NCI-H524 (cell line): ENCODE data around the gene GZMM.

Experiments
- DNase-seq, 2 experiments: peaks; one replicate each; lab custom pipeline; 2025; lab: John Stamatoyannopoulos, UW

The GZMM gene

GRCh38 chr19:512547-513365, 31.1 kb upstream of the GZMM start:
- no peak for DNase-seq

DNA sequence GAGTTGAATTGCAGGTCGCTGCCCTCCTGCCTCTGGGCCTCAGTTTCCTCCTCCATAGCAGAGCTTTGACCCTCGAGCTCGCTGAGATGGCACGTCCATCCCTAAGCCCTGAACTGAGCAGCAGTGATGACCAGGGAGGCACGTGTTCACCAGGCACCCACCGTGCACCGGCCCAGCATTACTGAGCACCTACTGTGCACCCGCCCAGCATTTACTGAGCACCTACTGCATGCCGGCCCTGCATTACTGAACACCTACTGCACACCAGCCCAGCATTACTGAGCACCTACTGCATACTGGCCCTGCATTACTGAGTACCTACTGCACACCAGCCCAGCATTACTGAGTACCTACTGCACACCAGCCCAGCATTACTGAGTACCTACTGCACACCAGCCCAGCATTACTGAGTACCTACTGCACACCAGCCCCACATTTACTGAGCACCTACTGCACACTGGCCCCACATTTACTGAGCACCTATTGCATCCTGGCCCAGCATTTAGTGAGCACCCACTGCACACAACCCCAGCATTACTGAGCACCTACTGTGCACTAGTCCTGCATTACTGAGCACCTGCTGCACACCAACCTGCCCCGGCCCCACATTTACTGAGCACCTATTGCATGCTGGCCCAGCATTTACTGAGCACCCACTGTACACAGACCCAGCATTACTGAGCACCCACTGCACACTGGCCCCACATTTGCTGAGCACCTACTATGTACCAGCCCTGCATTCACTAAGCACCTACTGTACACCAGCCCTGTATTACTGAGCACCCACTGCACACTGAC, 30.3 kb upstream of the GZMM start:
- DNase-seq: no peak

- DNase-seq: no peak
Measured at GRCh38 chr19:514166-514663, 29.6 kb upstream of the GZMM start.

- no peak for DNase-seq
Measured at GRCh38 chr19:517721-518597, 25.9 kb upstream of the GZMM start.

DNA sequence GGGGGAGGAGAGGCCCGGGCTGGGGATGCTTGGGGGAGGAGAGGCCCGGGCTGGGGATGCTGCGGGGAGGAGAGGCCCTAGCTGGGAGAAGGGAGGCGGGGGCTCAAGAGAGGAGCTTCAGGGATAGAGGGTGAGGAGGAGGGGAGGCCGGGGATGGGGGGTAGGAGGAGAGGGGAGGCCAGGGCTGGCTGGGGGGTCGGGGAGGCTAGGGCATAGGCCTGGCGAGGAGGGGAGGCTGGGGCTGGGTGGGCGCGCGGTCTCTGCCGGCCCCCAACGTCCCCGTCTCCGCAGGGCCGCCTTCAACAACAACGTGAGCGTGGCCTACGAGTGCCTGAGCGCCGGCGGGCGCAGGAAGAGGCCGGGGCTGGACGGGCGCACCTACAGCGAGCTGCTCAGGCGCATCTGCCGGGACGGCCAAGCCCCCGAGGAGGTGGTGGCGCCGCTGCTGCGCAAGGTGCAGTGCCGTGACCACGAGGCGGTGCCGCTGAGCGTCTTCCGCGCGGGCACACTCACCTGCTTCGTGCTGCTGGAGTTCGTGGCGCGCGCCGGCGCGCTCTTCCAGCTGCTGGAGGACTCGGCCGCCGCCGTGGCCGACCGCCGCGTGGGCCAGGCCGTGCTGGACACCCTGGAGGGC, 25.1 kb upstream of the GZMM start:
- DNase-seq: no peak

DNA sequence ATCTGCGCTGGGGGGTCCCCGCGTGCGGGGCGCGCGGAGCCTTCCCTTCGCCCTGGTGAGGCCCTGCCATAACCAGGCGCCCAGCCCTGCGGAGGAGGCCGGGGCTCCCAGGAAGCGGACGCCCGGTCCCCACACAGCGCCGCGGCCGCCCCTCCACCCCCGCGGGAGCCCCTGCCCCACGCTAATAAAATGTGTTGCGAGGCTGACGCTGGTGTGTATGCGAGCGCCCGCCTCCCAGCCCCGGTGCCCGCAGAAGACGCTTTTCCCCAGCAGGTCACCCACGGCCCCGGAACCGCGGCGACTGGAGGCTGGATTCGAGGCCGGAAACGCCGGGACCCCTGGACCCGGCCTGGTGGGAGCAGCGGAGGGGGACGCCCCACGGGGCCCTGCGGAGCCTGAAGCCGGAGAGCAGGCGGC, 24.4 kb upstream of the GZMM start:
- no peak for DNase-seq

DNA sequence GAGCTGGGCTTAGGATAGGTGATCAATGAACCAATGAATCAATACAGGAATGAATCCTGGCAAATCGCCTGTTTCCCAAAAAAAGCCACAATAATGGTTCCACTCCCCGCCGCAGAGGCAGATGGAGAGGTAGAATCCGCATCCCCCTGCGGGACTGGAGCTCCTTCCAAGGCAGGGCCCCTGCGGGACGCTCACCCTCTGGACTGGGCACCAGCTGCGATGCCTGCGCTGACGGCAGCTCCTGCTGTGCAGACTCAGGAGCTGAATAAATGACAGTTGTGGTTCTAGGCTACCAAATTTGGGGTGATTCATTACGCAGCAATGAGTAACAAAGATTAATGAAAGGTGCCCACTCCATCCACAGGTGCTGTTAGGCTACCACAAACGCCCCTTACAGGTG, 21.1 kb upstream of the GZMM start:
- no peak for DNase-seq

DNA sequence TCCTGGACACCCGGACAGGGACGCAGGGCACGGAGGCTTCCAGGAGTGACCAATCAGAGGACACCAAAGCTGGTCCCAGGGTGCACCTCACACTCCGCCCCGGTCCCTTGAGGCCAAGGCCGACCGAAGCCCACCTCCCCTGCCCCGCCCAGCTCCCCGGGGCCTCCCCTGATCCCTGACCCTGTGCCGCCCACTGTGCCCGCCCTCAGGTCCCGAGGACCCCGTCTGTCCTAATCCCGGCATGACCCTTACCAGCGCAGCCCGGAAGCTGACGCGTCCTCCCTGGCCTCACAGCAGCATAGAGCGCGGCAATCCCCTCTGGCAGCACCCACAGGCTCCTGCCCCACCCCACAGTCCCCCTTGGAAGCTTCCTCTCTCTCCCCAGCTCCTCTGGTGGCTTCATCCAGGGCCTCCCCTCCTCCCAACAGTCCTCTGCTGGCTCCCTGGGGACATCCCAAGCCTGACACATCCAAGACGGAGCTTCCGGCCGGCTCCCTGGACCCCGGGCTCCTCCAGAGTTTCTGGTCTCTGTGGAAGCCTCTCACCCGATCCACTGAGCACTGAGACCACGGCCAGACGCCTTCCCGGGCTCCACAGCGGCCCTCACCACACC, 19.7 kb upstream of the GZMM start:
- peak in 1 of 2 experiments; percentile 45 for DNase-seq

DNA sequence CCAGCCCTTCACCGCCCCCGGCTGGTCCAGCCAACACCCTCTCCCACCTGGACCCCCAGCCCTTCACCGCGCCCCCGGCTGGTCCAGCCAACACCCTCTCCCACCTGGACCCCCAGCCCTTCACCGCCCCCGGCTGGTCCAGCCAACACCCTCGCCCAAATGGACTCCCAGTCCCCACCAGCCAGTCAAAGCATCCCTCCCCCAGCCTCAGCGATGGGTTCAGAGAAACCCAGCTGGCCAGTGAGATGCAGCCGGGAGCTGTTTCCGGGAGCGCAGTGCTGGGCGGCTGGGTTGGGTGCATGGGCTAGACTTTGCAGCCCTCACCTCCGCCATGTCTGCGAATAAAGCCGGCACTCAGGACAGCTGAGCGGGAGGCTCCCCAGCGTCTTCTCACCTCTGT, 18.8 kb upstream of the GZMM start:
- no peak for DNase-seq

- DNase-seq: no peak
Measured at GRCh38 chr19:525857-526419, 17.9 kb upstream of the GZMM start.

DNA sequence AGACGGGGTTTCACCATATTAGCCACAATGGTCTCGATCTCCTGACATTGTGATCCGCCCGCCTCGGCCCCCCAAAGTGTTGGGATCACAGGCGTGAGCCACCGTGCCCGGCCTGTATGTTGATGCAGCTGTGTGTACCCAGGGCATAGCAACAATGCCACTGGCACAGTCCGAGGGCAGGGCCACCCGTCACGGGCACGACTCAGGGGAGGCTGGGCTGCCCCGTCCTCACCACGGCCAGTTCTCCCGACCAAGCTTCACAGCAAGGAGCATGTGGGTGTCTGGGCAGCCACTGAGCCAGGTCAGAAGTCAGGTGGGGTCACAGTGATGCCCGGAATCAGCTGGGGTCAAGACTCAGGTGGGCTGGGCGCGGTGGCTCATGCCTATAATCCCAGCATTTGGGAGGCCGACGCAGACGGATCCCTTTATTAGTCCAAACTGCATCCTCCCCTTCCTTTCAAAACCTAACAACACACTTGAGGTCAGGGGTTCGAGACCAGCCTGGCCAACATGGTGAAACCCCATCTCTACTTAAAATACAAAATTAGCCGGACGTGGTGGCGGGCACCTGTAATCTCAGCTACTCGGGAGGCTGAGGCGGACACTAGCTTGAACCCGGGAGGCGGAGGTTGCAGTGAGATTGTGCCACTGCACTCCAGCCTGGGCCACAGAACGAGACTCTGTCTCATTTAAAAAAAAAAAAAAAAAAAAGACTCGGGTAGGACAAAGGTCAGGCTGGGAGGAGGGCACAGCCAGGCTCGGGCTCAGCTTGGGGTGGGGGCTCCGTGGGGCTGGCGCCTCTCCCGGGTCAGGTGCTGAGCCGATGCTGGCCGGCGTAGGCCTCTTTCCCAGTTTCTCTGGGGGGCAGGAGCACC, 13.5 kb upstream of the GZMM start:
- DNase-seq: no peak

DNA sequence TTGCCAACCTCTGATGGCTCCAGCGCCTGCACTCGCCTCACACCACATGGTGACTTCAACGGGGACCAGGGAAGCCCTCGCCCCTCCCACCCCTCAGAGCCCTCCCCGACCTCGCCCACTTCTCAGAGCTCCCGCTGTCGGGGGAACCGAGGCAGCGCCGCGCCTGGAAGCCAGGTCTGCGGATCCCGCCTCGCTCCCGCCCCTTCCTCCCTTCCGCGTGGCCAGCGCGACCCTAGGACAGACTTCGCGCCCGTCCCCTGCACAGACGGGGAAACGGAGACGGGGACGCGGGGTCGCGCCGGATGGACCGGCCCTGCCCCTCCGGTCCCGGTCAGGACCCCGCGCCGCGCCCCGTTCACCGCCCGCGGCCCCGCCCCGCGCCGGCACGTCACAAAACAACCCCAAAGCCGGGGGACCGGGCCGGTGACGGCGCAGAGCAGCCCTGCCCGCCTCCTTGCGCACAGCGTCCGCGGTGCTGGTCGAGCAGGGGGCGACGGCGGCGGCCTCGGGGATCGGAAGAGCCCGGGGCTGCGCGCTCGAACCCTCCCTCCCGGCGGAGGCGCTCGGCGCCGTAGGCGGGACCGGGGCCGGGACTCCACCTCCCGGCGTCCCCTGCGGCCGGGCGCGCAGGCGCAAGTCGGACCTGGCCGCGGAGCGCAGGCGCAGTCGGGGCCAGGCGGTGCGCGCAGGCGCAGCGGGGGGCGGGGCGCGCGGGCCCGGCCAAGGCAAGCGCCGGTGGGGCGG, 12.7 kb upstream of the GZMM start:
- DNase-seq: peak; percentile 79 to 87

DNA sequence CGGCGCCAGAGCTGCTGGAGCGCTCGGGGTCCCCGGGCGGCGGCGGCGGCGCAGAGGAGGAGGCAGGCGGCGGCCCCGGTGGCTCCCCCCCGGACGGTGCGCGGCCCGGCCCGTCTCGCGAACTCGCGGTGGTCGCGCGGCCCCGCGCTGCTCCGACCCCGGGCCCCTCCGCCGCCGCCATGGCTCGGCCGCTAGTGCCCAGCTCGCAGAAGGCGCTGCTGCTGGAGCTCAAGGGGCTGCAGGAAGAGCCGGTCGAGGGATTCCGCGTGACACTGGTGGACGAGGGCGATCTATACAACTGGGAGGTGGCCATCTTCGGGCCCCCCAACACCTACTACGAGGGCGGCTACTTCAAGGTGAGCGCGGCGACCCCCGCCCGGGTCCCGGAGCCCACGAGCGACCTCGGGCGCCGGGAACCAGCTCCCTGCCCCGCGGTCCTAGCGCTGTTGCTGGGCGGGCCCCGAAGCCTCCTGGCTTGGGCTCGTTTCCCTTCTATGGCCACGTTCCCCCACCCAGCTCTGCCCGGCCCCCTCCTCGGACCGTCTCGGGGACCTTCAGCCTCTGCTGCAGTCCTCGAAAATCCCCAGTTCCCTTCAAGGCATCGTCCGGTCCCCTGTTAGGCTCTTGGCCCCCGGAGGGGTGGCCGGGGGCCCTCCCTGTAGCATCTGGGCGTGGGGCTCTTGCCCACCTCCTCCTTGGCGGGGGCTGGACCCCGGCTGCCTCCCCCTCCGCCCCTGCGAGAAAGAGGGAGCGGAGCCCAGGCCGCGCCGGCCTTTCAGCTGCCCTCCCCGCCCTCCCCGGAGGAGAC, 11.9 kb upstream of the GZMM start, which contains the start of gene CDC34:
Gene CDC34, plus strand, starts transcription at position 8 of the 808 bp plus-strand sequence. Its CDS starts 172 bp downstream, at position 180.
- peak in 1 of 2 experiments; percentile 46 for DNase-seq

DNA sequence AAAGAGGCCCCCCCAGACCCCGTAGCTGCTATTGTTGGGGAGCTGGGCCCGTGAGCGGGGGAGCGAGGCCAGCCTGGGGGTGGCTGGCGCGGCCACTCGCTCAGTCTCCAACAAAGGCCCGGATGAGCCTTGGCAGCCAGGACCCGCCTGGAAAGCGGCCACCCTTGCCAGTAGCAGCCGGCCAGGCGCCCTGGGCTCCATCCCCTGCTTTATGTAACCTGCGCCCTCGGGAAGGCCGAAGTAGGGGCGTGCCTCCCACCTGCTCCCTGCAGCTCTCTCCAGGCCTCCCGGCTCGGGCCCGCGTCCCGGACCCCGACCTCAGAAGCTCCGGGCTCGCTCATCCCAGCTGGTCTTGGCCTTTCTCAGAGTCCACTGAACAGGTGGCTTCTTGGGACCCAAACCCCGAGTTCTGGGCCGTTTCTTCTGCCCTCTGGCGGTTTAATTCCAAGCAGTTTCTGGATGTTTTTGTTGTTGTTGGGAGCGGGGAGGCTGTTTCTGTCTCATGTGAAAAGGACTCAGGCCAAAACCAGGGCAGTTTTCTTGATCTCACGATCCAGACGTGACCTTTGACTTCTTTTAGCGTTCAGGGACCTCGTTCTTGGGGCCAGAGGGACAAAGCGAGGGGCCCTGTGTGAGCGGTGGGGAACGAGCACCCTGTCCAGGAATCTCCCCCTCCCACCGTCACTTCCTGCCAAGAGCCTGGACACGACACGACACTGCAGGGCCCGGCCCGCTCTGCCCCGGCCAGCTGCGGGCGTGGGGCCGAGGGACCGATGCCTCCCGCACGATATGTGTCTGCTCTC, 11.1 kb upstream of the GZMM start:
- DNase-seq: peak; percentile 64 to 74

DNA sequence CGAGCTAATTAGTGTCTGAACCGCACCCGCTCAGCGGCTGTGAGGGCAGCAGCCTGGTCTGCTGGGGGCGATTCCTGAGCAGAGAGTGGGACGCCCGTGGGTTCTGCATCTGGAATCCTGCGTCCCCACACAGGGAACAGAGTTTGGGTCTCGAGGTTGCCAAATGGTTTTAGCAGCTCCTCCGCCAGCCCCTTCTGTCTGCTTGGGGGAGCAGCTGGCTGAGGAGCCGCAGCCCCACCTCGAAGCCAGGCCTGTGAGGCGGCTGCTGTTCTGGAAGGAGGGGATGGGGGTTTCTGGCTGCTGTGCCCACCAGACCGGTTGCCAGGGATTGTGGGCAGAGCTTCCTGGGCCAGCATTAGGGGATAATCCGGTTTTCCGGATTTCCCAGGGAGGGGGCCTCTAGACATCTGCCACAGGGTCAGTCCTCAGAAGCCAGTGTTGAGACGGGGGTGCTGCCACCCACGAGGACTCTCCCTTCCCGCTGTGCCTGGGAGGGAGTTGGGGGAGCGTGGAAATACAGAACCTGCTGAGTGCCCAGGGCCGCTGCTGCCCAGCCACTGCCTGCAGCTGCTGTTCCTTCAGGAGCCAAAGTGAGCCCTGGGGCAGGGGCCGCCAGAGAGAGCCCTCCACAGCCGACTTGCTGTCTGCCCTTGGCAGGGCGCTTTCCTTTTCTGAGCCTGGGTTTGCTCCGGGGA, 10.3 kb upstream of the GZMM start:
- peak in 1 of 2 experiments; percentile 44 for DNase-seq

DNA sequence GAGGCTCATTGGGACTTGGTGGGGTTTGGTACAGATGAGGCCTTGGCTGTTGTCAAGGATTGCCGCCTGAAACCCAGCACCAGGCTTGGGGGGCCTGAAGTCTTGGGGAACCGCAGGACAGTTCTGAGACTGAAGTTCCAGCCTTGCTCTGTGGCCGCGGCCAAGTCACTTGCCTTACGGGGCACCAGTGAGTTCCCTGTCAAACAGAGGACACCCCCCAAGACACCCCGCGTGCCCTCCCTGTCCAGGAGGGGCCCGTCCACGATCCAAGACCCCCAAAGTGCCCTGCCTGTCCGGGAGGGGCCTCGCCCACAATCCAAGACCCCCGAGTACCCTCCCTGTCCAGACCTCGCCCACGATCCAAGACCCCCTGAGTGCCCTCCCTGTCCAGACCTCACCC, 9.8 kb upstream of the GZMM start:
- DNase-seq: no peak
